ENCODE results near the gene ZNF320.
"Not testable (repeated sequence)": the region's sequence is repeated elsewhere in the genome, so short reads cannot be mapped to it uniquely, and the experiment has no call there.

Gene ZNF320

DNA sequence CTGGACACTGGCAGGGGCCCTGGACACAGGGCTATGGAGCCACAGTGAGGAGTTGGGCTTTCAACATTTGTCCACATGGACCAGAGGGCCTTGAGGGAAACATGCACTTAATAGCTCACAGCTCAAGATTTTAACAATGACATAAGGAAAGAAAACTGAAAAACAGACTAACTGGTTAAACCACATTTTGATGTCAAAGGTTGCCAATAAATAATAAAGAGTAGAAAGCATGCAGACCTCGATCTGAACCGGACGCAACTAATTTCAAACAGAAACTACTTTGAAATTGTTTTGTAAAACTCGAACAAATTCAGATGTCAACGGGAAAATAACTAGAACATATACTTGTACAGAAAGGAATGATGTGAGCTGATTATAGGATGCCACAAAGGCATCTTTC, 41.3 kb upstream of the ZNF320 start:
- Histone ChIP-seq H3K9me3 (ENCODE audit: control insufficient read depth, low read length) (no peaks in the 10 kb centered on the region), H3K9ac (ENCODE audit: low read length) (no peak overlapping the region), H3K36me3 (ENCODE audit: control insufficient read depth, insufficient read depth, low read length) (no peaks in the 10 kb centered on the region), H3K27me3 (ENCODE audit: control insufficient read depth, insufficient read depth, low read length) (no peaks in the 10 kb centered on the region), H3K4me1 (ENCODE audit: control insufficient read depth, insufficient read depth, low read length) (peaks cover 37% of the 10 kb centered on the region), H3K4me3 (ENCODE audit: low read length) (no peak overlapping the region)

- Histone ChIP-seq H3K9ac (ENCODE audit: low read length) (peak overlapping the region; percentile 36), H3K27me3 (ENCODE audit: control insufficient read depth, insufficient read depth, low read length) (no peaks in the 10 kb centered on the region), H3K9me3 (ENCODE audit: control insufficient read depth, low read length) (no peaks in the 10 kb centered on the region), H3K4me1 (ENCODE audit: control insufficient read depth, insufficient read depth, low read length) (peaks cover 33% of the 10 kb centered on the region), H3K4me3 (ENCODE audit: low read length) (no peak overlapping the region), H3K36me3 (ENCODE audit: control insufficient read depth, insufficient read depth, low read length) (no peaks in the 10 kb centered on the region)
Observed at GRCh38 chr19:52936954-52937325, 39.5 kb upstream of the ZNF320 start.

DNA sequence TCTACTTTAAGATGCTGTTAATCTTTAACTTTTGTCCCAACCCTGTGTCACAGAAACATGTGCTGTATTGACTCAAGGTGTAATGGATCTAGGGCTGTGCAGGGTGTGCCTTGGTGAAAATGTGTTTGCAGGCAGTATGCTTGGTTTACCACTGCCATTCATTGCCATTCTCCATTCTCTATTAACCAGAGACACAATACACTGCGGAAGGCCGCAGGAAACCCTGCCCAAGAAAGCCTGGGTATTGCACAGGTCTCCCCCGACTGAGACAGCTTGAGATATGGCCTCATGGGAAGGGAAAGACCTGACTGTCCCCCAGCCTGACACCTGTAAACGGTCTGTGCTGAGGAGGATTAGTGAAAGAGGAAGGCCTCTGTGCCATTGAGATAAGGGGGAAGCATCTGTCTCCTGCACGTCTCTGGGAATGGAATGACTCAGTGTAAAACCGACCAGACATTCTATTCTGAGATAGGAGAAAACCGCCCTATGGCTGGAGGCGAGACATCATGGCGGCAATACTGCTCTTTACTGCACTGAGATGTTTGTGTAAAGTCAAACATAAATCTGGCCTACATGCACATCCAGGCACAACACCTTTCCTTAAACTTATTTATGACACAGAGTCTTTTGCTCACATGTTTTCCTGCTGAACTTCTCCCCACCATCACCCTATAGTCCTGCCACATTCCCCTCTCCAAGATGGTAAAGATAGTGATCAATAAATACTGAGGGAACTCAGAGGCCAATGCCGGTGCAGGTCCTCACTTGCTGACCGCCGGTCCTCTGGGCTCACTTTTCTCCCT, 38.9 kb upstream of the ZNF320 start:
- no peak overlapping the region for H3K4me3 ChIP-seq (ENCODE audit: low read length)
- no peaks in the 10 kb centered on the region for H3K36me3 ChIP-seq (ENCODE audit: control insufficient read depth, insufficient read depth, low read length)
- H3K9ac ChIP-seq (ENCODE audit: low read length), result peak overlapping the region; percentile 36
- peaks cover 33% of the 10 kb centered on the region for H3K4me1 ChIP-seq (ENCODE audit: control insufficient read depth, insufficient read depth, low read length)
- H3K27me3 ChIP-seq (ENCODE audit: control insufficient read depth, insufficient read depth, low read length), result no peaks in the 10 kb centered on the region
- no peaks in the 10 kb centered on the region for H3K9me3 ChIP-seq (ENCODE audit: control insufficient read depth, low read length)

DNA sequence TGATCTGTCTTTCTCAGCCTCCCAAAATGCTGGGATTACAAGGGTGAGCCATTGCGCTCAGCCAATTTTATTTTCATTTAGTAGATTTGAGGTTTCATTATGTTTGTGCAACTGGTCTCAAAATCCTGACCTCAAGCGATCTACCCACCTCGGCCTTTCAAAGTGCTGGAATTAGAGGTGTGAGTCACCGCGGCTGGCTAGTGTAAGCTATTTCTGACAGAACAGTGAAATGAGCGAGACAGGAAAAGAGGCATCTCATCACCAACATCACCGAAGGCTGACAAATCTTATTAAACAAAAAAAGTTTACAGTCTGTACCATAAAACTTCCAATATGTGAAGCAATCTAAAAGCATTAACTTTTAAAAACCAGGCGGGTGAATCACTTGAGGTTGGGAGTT, 38.0 kb upstream of the ZNF320 start:
- peaks cover 33% of the 10 kb centered on the region for H3K4me1 ChIP-seq (ENCODE audit: control insufficient read depth, insufficient read depth, low read length)
- H3K4me3 ChIP-seq (ENCODE audit: low read length), result no peak overlapping the region
- no peaks in the 10 kb centered on the region for H3K9me3 ChIP-seq (ENCODE audit: control insufficient read depth, low read length)
- H3K36me3 ChIP-seq (ENCODE audit: control insufficient read depth, insufficient read depth, low read length), result no peaks in the 10 kb centered on the region
- peak overlapping the region; percentile 52 for H3K9ac ChIP-seq (ENCODE audit: low read length)
- H3K27me3 ChIP-seq (ENCODE audit: control insufficient read depth, insufficient read depth, low read length), result no peaks in the 10 kb centered on the region

GRCh38 chr19:52924641-52925040, 27.2 kb upstream of the ZNF320 start:
- H3K4me1 ChIP-seq (ENCODE audit: control insufficient read depth, insufficient read depth, low read length), result peaks cover 18% of the 10 kb centered on the region
- H3K36me3 ChIP-seq (ENCODE audit: control insufficient read depth, insufficient read depth, low read length); H3K9me3 ChIP-seq (ENCODE audit: control insufficient read depth, low read length); H3K9ac ChIP-seq (ENCODE audit: low read length); H3K27me3 ChIP-seq (ENCODE audit: control insufficient read depth, insufficient read depth, low read length); H3K4me3 ChIP-seq (ENCODE audit: low read length): not testable (repeated sequence)

DNA sequence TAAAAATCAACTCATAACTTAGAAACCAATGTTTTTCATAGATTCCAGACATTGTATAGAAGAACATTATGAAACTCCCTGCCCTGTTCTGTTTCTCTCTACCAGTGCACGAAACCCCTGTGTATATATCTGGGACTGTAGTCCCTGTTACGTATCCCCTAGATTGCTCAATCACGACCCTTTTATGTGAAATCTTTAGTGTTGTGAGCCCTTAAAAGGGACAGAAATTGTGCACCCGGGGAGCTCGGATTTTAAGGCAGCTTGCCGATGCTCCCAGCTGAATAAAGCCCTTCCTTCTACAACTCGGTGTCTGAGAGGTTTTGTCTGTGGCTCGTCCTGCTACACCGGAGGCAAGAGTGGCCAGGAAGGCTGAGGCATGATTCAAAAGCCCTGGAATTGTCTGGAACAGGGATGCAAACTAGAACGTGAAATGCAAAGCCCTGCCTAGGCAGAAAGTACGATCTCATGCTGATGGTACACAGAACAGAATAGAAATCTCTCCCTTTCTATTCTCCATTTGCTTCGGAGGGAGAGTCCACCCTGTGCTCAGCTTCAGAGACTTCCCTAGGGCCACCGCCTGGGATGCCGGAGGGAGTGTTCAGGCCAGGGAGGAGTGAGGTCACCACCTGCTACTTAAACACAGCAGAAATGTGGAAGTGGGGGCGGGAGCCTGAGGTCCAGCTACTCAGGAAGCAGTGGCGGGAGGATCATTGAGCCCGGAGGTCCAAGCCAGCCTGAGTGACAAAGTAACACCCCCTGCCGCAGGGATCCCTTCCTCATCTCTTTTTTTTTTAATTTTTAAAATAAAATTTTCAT, 26.6 kb upstream of the ZNF320 start:
- Histone ChIP-seq H3K4me3 (ENCODE audit: low read length) (peak overlapping the region; percentile 50), H3K4me1 (ENCODE audit: control insufficient read depth, insufficient read depth, low read length) (peaks cover 18% of the 10 kb centered on the region), H3K9ac (ENCODE audit: low read length) (peak overlapping the region; percentile 94), H3K9me3 (ENCODE audit: control insufficient read depth, low read length) (no peaks in the 10 kb centered on the region), H3K36me3 (ENCODE audit: control insufficient read depth, insufficient read depth, low read length) (no peaks in the 10 kb centered on the region), H3K27me3 (ENCODE audit: control insufficient read depth, insufficient read depth, low read length) (no peaks in the 10 kb centered on the region)

DNA sequence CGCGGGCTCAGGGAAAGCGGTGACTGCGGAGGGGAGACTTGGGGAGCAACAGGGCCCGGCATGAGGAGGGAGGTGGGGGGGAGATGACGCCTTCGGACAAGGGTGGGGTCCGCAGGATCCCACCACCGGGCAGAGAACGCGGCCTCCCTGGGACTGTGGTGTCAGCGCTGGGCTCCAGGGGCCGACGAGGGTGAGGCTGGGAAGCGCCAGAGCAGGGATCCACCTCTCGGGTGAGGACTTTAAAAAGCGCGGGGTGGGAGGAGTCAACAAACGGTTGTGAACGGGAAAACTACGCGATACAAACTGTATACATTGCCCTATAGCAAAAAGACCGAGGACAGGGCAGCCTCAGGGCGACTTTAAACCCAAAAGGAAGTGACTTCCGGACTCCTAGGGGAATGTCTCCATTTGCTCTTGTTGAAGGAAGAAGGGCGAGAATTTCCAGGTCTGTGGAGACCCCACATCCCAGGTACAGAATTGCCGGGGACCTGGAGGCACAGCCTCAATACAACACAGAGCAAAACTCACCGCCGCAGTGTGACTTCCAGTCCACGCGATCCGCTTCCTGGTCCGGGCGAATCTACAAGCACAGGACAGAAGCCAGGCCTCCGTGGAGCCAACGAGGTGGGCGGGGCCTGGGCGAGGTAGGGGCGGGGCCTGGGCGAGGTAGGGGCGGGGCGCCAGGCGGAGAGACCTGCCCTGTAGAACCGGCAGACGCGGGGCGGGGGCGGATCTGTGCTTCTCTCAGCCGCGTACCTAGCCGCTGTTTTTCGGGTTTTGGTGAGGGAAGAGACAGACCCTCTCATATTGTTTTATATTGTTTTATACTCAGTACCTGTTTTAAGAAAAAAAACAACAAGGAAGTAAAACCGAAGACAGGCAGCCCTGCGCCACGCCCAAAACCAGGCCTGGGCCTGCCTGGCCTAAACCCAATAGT, 25.7 kb upstream of the ZNF320 start, which contains the start of gene ZNF888:
TSS of gene ZNF888 (minus strand) at position 588 of the 937 bp plus-strand sequence. CDS start 5,555 bp downstream, outside the sequence.
- H3K4me3 ChIP-seq (ENCODE audit: low read length), result peak within 1 kb of the TSS; percentile 98
- no peaks in the 10 kb centered on the region for H3K36me3 ChIP-seq (ENCODE audit: control insufficient read depth, insufficient read depth, low read length)
- no peaks in the 10 kb centered on the region for H3K9me3 ChIP-seq (ENCODE audit: control insufficient read depth, low read length)
- H3K27me3 ChIP-seq (ENCODE audit: control insufficient read depth, insufficient read depth, low read length), result no peaks in the 10 kb centered on the region
- H3K9ac ChIP-seq (ENCODE audit: low read length), result peak within 1 kb of the TSS; percentile 94
- peaks cover 18% of the 10 kb centered on the region for H3K4me1 ChIP-seq (ENCODE audit: control insufficient read depth, insufficient read depth, low read length)

- H3K9ac ChIP-seq (ENCODE audit: low read length), result no peak overlapping the region
- H3K36me3 ChIP-seq (ENCODE audit: control insufficient read depth, insufficient read depth, low read length), result no peaks in the 10 kb centered on the region
- peaks cover 8% of the 10 kb centered on the region for H3K4me1 ChIP-seq (ENCODE audit: control insufficient read depth, insufficient read depth, low read length)
- H3K4me3 ChIP-seq (ENCODE audit: low read length), result no peak overlapping the region
- no peaks in the 10 kb centered on the region for H3K27me3 ChIP-seq (ENCODE audit: control insufficient read depth, insufficient read depth, low read length)
- H3K9me3 ChIP-seq (ENCODE audit: control insufficient read depth, low read length), result no peaks in the 10 kb centered on the region
Observed at GRCh38 chr19:52917531-52917930, 20.1 kb upstream of the ZNF320 start.

DNA sequence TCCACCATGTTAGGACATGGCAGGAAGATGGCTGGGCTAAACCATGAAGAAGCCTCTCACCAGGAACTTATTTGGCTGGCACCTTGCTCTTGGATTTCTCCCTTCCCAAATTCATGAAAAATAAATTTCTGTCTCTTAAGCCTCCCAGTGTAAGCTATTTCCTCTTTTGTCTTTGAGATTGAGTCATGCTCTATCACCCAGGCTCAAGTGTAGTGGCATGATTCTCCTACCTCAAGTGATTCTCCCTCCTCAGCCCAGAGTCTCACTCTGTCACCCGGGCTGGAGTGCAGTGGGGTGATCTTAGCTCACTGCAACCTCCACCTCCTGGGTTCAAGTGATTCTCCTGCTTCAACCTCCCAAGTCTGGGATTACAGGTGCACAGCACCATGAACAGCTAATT, 13.2 kb upstream of the ZNF320 start:
- Histone ChIP-seq H3K4me3 (ENCODE audit: low read length) (no peak overlapping the region), H3K27me3 (ENCODE audit: control insufficient read depth, insufficient read depth, low read length) (no peaks in the 10 kb centered on the region), H3K9me3 (ENCODE audit: control insufficient read depth, low read length) (no peaks in the 10 kb centered on the region), H3K9ac (ENCODE audit: low read length) (no peak overlapping the region), H3K4me1 (ENCODE audit: control insufficient read depth, insufficient read depth, low read length) (no peaks in the 10 kb centered on the region), H3K36me3 (ENCODE audit: control insufficient read depth, insufficient read depth, low read length) (no peaks in the 10 kb centered on the region)

DNA sequence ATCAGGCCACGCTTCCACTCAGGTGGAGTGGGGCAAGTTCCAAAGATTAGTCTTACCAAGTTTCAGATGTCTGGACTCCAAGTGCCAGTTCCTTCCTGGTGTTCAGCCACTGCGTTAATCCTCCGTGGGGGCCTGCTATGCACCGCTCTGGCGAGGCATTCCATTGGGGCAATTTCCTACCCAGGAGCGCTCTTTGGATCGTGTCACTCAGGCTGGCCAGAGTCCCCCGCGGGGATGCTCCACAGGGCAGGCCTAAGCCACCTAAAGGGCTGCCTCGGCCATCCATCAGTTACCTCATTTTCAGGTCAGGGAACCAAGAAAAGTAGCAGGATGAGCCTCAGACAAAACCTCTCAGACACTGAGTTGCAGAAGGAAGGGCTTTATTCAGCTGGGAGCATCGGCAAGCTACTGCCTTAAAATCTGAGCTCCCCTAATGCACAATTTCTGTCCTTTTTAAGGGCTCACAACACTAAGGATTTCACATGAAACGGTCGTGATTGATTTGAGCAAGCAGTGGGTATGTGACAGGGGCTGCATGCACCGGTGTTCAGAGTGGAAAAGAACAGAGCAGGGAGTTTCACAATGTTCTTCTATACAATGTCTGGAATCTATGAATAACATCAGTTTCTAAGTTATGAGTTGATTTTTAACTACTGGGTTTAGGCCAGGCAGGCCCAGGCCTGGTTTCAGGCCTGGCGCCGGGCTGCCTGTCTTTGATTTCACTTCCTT, 6.8 kb upstream of the ZNF320 start:
- not testable (repeated sequence) for H3K36me3 ChIP-seq (ENCODE audit: control insufficient read depth, insufficient read depth, low read length); H3K4me1 ChIP-seq (ENCODE audit: control insufficient read depth, insufficient read depth, low read length); H3K9me3 ChIP-seq (ENCODE audit: control insufficient read depth, low read length); H3K9ac ChIP-seq (ENCODE audit: low read length); H3K27me3 ChIP-seq (ENCODE audit: control insufficient read depth, insufficient read depth, low read length); H3K4me3 ChIP-seq (ENCODE audit: low read length)

GRCh38 chr19:52901842-52902241, 4.4 kb upstream of the ZNF320 start:
- no peaks in the 10 kb centered on the region for H3K27me3 ChIP-seq (ENCODE audit: control insufficient read depth, insufficient read depth, low read length)
- H3K4me3 ChIP-seq (ENCODE audit: low read length), result no peak overlapping the region
- no peaks in the 10 kb centered on the region for H3K9me3 ChIP-seq (ENCODE audit: control insufficient read depth, low read length)
- no peak overlapping the region for H3K9ac ChIP-seq (ENCODE audit: low read length)
- H3K36me3 ChIP-seq (ENCODE audit: control insufficient read depth, insufficient read depth, low read length), result no peaks in the 10 kb centered on the region
- peaks cover under 1% of the 10 kb centered on the region for H3K4me1 ChIP-seq (ENCODE audit: control insufficient read depth, insufficient read depth, low read length)

All from mucosa of stomach (tissue), 1 donor.